ENCODE measurements around the gene CYP20A1.
"Not testable (repeated sequence)": the region's sequence is repeated elsewhere in the genome, so short reads cannot be mapped to it uniquely, and the experiment has no call there.

The CYP20A1 gene

DNA sequence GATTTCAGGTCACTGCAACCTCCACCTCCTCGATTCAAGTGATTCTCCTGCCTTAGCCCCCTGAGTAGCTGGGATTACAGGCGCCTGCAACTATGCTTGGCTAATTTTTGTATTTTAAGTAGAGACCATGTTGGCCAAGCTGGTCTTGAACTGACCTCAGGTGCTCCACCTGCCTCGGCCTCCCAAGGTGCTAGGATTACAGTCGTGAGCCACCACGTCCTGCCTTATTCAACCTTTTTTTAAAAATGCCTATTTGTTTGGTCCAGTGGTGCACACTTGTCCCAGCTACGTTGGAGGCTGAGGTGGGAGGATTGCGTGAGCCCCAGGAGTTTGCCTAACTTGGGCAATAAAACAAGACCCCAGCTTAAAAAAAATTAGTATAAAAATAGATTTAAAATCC, 43.3 kb downstream of the CYP20A1 start:
- DNase-seq = no peak

DNA sequence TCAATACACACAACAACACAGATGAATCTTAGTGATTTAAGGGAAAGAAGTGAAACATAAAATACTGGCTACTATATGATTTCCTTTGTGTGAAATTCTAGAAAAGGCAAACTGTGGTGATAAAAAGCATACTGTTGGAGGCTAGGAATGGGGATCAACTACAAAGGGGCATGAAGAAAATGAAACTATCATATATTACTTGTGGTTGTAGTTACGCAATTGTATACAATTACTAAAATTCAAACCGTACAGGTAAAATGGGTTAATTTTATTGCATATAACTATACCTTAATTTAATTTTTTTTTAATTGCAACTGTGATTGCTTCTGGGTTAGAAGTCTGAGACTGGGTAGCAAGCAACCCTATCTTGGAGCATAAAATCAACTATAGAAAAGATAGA, 47.7 kb downstream of the CYP20A1 start:
- no peak for DNase-seq

DNA sequence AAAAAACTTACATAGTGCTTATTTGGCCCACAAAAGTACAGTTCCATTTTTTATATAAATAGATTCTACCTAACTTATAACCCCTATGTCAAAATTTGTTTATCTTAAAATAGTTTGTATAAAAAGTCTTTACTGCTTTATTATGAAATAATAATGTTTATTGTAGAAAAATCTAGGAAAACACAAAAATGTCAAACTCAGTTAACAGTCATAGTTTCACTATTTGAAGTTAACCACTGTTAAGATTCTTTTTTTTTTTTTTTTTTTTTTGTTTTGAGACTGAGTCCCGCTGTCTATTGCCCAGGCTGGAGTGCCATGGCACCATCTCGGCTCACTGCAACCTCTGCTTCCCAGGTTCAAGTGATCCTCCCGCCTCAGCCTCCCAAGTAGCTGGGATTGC, 62.8 kb downstream of the CYP20A1 start:
- DNase-seq = no peak

DNA sequence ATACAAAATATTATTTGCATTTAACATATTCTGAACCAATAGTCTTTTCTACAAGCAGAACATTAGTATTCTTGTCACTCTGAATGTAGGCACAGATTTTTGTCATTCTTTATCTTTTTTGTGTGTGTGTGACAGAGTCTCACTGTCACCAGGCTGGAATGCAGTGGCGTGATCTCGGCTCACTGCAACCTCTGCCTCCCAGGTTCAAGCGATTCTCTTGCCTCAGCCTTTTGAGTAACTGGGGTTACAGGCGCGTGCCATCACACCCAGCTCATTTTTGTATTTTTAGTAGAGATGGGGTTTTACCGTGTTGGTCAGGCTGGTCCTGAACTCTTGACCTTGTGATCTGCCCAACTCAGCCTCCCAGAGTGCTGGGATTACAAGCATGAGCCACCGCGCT, 63.8 kb downstream of the CYP20A1 start:
- DNase-seq = not testable (repeated sequence)

DNA sequence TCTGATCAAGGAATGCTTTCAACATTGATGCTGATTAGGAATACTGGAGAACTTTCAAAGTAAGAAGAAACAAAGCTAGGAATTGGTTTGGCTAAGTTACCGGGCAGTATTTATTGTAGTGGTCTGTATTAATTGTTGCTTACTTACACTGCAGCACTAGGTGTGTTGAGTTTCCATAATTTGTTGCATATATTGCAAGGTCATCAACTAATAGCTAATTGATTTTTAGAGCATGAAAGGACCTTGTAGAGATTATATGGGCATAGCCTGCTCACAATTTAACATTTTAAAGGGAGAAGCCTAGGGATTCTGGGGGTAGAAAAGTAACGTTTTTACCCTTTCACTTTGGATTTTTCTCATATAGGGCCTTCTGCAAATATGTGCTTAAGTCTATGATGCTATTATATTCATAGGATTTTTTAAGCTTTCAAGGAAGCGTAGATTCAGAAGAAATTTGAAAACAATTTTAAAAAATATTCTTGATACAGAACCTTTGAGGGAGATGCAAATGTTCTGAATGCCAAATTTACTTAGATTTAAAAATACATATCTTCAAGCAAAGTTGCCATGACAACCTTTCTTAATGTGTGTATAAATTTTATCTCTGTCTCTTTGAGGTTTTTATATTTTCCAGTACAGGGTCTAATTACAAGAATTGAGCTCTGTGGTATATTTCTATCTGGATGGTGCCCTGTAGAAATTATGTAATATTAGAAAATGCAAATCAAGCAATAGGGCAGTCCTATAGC, 72.0 kb downstream of the CYP20A1 start:
- DNase-seq = no peak

DNA sequence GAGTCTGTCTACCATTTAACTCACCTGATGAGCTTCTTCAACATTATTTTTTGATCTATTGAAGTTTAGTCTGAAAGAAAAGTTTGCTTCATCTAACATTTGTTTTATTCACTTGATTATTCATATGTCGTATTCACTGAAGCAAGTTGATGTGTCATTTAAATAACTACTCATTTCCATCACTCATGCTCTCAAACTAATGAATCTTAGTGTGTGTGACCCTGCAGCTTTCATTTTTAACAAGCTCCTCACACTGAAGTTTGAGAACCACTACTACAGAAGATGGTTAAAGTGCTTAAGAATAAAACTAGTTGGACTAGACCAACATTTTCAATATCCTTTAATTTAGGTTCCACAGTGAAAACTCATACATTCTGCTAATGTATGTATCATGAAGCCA, 87.5 kb downstream of the CYP20A1 start:
- DNase-seq = no peak

DNA sequence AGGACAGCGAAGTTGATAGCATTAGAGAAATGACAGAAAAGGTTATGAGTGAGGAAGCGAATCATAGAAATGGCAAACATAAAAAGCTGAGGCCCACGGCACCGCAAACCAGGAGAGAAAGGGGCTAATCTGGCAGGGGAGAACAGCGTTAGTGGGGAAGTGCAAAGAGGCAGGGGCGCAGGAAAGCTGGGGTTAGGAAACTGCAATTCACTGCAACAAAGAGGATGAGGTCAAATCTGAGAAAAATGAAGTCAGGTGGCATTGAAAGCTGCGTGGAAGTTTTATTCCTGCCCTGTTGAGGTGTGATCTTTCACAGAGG, 88.7 kb downstream of the CYP20A1 start:
- no peak for DNase-seq

DNA sequence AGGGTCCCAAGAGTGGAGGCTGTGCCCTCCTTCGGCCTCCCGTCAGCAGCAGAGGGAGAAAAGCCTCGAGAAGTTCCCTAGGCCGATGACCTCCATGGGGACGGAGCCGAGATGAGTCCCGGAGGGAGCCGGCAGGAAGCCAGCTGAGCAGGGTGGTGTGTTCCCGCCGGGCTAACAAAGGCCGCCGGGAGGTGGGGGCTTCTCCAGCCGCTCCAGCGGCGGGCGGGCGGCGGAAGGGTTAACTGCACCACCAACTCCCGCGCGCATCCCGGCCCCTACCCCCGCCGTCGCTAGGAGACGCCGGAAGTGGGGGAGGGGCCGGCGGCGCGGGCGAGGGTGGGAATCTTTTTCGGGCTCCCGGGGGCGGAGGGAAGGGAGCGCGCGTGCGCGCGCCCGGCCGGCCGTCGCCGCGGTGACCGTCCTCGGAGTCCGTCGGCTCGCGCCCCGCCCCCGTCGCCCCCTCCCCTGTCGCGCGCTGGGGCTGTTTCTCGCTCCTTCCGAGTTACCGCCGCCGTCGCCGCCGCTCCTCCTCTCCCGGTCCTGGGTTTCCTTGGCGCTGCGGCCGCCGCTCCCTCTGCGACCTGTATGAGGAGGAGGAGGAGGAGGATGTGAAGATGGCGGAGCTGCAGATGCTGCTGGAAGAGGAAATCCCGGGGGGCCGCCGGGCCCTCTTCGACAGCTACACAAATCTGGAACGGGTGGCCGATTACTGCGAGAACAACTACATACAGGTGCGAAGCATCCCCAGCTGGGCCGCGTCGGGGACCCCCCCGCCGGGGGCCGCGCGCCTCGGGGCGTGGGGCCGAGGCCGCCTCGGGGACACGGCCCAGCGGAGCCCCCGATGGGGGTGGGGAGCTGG, 89.3 kb downstream of the CYP20A1 start, which contains the start of gene ABI2:
TSS of gene ABI2 (plus strand) at position 494 of the 859 bp plus-strand sequence. CDS start at position 615, 121 bp downstream.
- peak; percentile 75 for DNase-seq

DNA sequence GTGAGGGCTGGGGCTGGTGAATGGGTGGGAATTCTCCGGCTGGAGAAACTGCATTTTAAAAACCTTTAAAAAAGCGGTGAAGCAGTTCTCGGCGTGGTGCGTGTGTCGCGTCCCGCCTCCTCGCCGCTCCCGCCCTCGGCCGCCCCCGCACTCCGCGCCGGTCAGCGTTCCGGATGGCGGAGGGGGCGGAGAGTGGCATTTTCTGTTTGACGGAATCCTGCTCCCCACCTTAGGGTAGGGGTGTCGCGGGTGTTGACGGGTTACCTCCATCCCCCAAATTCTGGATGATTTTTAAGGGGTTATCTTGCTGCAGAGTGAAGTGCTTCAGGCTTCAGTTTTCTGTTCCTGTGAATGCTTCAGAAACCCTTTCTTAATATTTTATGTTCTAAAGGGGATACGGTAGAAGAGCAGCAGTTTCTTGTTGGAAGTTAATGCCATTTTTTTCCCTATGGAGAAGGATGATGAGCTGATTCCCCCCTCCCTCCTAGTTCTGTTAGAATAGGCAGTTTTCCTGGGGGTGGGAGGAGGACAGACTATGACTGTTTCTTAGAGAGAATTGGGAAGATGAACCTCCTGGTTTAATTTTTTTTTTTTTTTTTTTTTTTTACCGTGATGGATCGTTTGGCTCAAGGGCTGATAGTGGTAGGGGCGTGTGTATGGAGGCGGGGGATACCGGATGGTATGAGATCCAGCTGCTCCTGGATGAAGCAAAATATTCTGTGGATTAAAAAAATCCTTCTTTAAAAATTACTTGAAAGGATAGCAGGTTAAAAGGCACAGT, 90.1 kb downstream of the CYP20A1 start:
- DNase-seq = no peak

DNA sequence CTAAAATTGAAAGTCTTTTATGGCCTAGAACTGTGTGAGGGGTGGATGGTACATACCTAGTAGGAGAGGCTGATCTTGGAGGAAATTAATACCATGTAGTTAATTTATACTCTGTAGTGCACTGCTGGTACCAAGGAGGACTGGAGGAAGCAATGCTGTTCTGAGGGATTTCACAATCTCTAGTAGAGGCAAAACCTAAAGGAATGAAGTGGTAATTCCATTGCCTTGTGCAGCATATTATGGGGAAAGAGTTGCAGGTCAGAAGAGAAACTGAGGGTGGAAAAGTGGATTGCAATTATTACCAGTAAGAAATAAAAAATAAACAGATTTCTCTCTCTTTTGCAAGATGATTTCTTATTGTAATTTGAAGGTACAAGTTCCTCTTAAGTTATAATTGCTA, 91.6 kb downstream of the CYP20A1 start:
- DNase-seq = no peak

DNA sequence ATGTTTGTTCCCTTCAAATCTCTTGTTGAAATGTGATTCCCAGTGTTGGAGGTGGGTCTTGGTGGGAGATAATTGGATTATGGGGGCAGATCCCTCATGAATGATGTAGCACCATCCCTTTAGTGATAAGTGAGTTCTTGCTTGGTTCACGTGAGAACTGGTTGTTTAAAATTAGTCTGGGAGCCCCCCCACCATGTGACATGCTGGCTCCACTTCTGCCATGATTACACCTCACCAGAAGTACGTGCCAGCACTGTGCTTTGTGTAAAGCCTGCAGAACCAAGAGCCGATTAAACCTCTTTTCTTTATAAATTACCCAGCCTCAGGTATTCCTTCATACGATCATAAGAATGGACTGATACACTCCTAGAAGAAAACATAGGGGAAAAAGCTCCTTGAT, 99.5 kb downstream of the CYP20A1 start:
- DNase-seq = no peak

DNA sequence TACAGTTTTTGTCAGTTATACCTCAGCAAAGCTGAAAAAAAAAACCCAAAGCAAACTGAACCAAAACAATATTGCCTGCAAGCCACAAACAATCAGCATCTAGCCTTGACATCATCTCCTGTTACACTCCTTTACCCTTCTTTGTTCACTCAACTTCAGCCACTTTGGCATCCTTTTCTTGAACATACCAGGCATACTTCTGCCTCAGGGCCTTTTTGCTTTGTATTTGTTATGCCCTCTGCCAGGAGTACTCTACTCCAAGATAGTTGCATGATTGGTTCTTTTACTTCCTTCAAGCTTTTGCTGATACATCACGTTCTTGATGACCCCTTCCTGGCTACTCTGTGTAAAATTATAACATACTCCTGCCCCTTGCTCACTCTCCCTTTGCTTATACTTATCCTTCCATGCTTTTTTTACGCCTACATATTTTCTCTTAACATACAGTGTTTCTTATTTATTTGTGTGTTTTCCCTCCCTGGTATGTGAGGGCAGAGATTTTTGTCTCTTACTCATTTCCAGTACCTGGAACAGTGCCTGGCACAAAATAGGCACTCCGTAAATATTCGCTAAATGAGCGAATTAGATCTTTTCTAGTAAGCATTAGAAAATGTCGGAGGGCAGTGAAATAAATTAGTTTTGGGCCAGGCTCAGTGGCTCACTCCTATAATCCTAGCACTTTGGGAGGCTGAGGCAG, 102.1 kb downstream of the CYP20A1 start:
- DNase-seq = peak; percentile 6

DNA sequence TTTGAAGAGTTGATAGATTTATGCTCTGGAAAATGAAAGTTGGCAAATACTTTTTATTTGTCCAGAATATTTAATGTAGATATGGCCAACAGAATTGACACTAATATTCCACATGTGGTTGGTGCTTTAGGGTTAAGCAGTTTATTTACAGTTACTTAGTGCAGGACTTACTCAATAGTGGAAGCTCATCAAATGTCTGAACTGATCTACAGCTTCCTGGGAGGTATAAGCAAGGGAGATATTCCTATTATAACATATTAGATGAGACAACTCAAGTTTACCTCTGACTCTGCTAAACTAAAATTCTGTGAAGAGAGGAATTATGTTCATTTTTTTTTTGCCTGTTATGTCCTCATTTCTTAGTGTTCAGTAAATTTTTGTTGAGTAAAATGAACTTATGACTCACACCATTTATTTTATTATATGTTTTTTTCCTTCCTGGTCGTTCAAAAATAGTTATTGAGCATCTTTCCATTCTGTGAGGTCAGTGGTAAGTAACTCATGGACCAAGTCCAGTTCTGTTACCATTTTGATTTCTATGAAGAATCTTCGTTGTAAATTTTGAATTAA, 103.0 kb downstream of the CYP20A1 start:
- DNase-seq = no peak

DNA sequence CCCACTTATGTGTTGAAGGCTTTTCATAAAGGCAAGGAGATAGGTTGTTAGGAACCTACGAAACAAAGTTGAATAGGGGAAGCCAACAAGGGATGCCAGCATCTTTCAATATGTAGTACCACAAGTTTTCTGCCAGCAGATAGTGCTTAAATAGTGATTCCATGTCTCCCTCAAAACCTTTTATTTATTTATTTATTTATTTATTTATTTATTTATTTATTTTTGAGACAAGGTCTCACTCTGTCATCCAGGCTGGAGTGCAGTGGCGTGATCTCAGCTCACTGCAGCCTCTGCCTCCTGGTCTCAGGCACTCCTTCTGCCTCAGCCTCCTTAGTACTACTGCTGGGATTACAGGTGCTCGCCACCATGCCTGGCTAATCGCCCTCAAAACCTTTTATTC, 103.6 kb downstream of the CYP20A1 start:
- not testable (repeated sequence) for DNase-seq

DNA sequence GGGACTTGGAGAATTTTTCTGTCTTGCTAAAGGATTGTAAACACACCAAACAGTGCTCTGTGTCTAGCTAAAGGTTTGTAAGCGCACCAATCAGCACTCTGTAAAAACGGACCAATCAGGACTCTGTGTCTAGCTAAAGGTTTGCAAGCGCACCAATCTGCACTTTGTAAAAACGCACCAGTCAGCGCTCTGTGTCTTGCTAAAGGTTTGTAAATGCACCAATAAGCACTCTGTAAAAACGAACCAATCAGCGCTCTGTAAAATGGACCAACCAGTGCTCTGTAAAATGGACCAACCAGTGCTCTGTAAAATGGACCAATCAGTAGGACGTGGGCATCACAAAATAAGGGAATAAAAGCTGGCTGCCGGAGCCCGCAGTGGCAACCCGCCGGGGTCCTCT, 105.8 kb downstream of the CYP20A1 start:
- no peak for DNase-seq

DNA sequence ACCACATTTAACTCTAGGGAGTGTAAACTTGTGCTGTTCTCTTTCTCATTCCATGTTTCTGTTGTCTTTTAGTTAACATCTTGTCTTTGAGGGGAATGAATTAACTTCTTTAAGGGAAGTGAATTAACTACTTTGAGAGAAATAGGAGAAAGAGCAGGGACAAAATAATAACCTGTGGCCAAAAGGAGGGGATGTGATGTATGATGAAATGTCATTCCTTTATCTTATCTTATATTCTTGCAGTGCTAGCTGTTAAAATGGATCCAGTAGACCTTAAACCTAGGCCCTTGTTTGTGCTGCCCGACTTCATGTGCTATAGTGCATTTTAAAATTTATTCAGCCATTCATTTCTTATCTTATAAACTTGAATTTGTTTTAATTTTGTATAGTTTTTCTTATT, 107.8 kb downstream of the CYP20A1 start:
- no peak for DNase-seq

DNA sequence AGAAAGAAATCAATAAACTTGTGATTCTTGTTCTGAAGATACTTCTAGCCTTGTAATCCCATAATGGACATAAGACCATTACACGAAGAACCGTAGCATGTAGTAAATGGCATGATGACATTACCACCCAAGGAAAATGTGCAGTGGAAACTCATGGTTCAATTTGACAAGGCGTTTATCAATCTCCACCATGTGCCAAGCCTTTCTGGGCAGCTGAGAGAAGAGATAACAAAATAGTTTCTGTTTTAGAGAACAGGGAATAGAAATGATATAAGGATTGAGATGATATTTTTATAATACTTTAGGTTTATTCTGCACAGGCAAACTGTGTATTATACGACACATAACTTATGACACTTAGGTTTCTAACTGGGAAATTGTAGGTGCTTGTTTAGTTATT, 108.6 kb downstream of the CYP20A1 start:
- DNase-seq = no peak

DNA sequence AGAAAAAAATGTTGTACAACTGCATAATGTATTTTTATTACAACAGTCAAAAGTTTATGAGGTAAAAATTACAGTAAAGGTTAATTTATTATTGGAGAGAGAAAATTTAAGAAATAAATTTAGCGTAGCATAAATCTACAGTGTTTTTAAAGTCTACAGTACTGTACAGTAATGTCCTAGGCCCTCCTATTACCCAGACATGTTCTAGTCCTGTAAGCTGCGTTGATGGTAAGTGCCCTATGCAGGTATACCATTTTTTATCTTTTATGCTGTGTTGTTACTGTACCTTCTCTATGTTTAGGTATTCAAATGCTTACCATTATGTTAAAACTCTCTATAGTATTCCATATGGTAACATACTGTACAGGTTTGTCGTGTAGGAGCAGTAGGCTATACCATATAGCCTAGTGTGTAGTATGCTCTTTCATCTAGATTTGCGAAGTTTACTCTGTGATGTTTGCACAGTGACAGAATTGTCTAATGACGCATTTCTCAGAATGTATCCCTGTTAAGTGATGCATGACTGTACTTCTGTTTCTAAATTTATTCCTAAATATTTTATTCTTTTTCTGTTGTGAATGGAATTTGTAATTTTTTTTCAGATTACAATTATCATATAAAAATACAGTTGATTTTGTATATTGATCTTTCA, 113.9 kb downstream of the CYP20A1 start:
- no peak for DNase-seq

DNA sequence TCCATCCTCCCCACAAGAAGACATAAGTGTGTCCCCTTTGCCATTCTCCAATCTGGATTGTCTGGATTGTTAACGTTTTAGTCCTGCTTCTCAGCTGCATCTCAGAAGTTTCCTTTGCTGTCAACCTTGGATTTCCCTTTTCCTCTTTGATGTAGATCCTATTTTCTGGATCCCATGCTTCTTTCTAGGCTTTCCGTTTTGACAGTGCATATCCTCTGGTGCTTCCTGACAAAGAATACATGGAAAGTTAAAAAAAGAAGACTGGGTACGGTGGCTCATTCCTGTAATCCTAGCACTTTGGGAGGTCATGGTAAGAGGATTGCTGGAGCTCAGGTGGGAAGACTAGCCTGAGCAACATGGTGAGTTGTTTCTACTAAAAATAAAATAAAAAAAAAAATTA, 116.1 kb downstream of the CYP20A1 start:
- no peak for DNase-seq

All from T1000 (cell line).